GM21717 (cell line): ENCODE measurements around the gene SLC41A3.
A peak's percentile ranks its signal among the peaks of the same experiment; 100 is the strongest.
"Not testable (repeated sequence)": the region's sequence is repeated elsewhere in the genome, so short reads cannot be mapped to it uniquely, and the experiment has no call there.

Experiments used
- ATAC-seq: cut with Tn5 transposase; IDR thresholded peaks from one replicate; pipeline ENCODE4 v1.9.1; 2021; ENCODE audit warnings: mild to moderate bottlenecking, moderate library complexity; ENCODE audit not compliant: unreplicated experiment

The SLC41A3 gene

GRCh38 chr3:126005951-126006350, 78.0 kb downstream of the SLC41A3 start:
- no peak for ATAC-seq

- ATAC-seq: no peak
Observed at GRCh38 chr3:126004692-126005091, 79.2 kb downstream of the SLC41A3 start.

- no peak for ATAC-seq
Observed at GRCh38 chr3:126004217-126004616, 79.7 kb downstream of the SLC41A3 start.

- ATAC-seq: no peak
Observed at GRCh38 chr3:126003447-126004190, 80.3 kb downstream of the SLC41A3 start.

GRCh38 chr3:126002189-126002588, 81.7 kb downstream of the SLC41A3 start:
- no peak for ATAC-seq

GRCh38 chr3:125996751-125997150, 87.2 kb downstream of the SLC41A3 start:
- ATAC-seq: not testable (repeated sequence)

GRCh38 chr3:125990253-125990970, 93.5 kb downstream of the SLC41A3 start:
- peak; percentile 74 for ATAC-seq

GRCh38 chr3:125984951-125985350, 99.0 kb downstream of the SLC41A3 start:
- ATAC-seq: not testable (repeated sequence)

- not testable (repeated sequence) for ATAC-seq
Observed at GRCh38 chr3:125977104-125977503, 106.8 kb downstream of the SLC41A3 start.

GRCh38 chr3:125976003-125976390, 107.9 kb downstream of the SLC41A3 start:
- not testable (repeated sequence) for ATAC-seq

- not testable (repeated sequence) for ATAC-seq
Observed at GRCh38 chr3:125975245-125976002, 108.5 kb downstream of the SLC41A3 start.

GRCh38 chr3:125971997-125972944, 111.7 kb downstream of the SLC41A3 start:
- not testable (repeated sequence) for ATAC-seq

GRCh38 chr3:125968701-125969592, 115.0 kb downstream of the SLC41A3 start, which contains the start of gene ROPN1B:
ROPN1B (plus strand) TSS chr3:125969178; CDS start chr3:125972055, 2,877 bp downstream.
- not testable (repeated sequence) for ATAC-seq

- ATAC-seq: not testable (repeated sequence)
Observed at GRCh38 chr3:125968121-125968520, 115.8 kb downstream of the SLC41A3 start.

- ATAC-seq: no peak
Observed at GRCh38 chr3:125967156-125967555, 116.8 kb downstream of the SLC41A3 start.

GRCh38 chr3:125965505-125965904, 118.4 kb downstream of the SLC41A3 start:
- ATAC-seq: no peak

GRCh38 chr3:125963834-125964233, 120.1 kb downstream of the SLC41A3 start:
- not testable (repeated sequence) for ATAC-seq

- ATAC-seq: no peak
Observed at GRCh38 chr3:125961289-125961589, 122.7 kb downstream of the SLC41A3 start.
